Measurements from ENCODE around the gene GOLGA6A.

GOLGA6A gene

DNA sequence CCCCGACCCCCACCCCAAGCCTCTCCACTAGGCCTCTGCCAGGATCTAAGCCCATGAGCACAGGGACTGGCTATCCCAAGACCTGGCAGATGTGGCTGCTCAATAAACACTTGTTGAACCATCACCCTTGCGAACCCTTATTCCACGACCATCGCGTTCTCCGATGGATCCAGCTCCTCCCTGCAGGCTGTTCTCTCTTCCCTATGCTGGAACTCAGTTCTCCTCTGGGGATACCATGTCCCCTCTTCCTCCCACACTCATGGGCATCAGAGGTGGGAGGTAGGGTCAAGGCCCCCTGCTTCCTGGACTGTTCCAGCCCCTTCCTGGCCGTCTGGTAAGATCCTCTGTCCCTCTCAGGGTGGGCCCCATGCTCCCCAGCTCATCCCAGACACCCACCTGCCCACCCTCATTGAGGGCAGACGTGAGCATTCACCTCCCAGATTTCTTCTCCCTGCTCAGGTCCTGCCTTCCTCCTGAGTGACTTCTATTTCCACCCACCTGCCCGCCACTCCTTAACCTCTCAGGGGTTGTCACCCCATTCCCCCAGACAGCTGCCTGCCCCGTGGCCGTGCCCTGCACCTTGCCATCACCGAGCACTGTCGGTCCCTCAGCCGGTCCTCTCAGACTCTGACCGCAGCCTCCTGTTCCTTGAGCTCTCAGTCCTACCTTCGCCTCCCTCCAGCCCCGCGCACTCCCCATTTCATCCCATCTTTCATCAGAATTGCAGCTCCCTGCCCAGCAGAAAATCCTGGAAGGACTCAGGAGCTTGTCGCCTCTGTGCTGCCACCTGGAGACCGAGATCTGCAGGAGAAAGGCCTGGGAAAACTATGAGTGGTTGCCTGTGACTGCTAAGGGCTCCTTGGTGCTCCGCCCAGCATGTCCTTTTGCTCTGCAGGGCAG lies 45.8 kb downstream of the GOLGA6A start:
- DNase-seq (ENCODE audit: low spot score), result no peak

DNA sequence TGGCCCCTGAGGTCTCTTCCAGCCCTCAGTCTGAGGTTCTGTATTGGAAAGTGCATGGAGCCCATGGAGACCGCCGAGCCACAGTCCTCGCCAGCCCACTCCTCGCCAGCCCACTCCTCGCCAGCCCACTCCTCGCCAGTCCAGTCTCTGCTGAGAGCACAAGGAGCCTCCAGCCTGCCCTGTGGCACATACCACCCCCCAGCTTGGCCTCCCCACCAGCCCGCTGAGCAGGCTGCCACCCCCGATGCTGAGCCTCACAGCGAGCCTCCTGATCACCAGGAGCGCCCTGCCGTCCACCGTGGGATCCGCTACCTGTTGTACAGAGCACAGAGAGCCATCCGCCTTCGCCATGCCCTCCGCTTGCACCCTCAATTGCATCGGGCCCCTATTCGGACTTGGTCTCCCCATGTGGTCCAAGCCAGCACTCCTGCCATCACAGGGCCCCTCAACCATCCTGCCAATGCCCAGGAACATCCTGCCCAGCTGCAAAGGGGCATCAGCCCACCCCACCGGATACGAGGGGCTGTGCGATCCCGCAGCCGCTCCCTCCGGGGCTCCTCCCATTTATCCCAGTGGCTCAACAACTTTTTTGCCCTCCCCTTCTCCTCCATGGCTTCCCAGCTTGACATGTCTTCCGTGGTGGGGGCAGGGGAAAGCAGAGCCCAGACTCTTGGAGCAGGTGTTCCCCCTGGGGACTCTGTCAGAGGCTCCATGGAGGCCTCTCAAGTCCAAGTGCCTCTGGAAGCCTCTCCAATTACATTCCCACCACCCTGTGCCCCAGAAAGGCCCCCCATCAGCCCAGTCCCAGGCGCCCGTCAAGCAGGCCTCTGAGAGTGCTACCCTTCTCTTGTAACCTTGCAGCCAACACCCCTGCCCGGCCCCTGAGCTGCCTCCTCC lies 47.0 kb downstream of the GOLGA6A start:
- DNase-seq (ENCODE audit: low spot score), result no peak

DNA sequence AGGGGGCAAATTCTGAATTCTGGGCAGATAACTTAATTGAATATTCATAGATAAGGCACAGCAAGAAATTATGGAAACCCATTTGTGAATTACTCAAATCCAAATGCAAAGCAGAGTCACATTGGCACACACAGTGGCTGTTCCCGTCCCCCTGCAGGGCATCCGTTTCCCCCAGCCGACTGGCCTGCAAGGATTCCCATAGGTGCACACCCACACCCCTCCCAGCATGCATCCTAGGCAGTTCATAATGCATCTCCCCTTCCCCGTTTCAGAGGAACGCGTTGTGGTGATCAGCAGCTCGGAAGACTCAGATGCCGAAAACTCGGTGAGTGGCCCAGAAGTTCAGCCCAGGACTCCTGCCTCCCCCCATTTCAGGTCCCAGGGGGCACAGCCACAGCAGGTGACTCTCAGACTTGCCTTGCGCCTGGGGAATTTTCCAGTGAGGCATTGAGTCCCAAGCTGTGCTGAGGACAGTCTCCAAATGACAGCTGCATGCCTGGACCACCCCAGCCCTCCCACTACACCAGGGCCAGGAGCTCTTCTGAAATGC lies 48.1 kb downstream of the GOLGA6A start:
- DNase-seq (ENCODE audit: low spot score), result no peak

DNA sequence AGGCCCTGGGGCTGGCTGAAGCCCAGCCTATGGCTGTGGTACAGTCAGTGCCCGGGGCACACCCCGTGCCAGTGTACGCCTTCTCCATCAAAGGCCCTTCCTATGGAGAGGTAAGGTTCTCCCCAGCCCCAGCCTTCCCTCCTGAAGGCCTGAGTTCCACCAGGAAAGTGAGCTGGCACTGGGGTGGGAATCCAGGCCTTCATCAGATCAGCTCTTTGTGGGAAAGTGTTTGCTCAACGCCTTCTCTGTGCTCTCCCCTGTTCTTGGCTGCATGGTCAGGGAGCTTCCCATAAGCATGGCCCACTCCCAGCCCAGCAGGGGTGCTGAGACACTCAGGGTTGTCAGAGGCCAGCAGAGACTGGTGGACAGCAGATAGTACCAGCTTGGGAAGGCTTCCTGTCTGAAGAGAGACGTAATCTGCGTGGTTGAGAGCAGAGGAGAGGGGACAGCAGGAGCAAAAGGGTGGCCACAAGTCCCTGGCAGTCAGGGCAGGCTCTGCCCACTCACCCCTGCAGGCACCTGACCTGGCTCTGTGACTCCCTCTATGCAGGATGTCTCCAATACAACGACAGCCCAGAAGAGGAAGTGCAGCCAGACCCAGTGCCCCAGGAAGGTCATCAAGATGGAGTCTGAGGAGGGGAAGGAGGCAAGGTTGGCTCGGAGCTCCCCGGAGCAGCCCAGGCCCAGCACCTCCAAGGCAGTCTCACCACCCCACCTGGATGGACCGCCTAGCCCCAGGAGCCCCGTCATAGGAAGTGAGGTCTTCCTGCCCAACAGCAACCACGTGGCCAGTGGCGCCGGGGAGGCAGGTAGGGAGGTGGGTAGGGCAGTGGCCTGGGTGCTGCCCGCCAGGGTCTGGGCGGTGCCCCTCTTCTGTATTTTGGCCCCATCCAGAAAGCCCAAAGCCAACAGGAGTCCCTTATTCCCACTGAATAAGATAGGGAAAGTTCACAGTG lies 49.5 kb downstream of the GOLGA6A start:
- no peak for DNase-seq (ENCODE audit: low spot score)

DNA sequence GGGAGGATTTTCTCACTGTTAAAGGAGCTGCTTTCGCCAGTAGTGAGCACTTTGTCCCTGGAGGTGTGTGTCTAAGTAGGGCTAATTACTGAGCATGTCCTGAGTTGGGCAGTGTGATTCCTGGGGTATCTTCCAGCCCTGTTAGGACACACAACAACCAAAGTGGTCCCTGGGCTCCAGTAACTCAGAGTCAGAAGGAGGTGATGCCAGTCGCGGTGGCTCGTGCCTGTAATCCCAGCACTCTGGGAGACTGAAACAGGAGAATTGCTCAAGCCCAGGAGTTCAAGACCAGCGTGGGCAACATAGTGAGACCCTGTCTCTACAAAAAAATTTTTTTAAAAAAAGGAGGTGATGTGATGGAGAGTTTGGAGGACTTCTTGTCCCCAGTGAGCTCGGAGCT lies 50.3 kb downstream of the GOLGA6A start:
- no peak for DNase-seq (ENCODE audit: low spot score)

DNA sequence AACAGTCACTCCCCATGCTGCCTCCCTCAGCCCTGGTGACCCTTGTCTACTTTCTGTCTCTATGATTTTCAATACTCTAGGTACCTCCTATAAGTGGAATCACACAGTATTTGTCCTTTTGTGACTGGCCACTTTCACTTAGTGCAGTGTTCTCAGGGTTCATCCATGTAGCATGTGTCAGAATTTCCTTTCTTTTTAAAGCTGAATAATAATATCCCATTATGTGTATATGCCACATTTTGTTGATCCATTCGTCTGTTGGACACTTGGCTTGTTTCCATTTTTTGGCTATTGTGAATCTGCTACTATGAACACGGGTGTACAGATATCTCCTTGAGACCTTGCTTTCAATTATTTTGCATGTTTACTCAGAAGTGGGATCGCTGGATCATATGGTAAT lies 53.7 kb downstream of the GOLGA6A start:
- no peak for DNase-seq (ENCODE audit: low spot score)

DNA sequence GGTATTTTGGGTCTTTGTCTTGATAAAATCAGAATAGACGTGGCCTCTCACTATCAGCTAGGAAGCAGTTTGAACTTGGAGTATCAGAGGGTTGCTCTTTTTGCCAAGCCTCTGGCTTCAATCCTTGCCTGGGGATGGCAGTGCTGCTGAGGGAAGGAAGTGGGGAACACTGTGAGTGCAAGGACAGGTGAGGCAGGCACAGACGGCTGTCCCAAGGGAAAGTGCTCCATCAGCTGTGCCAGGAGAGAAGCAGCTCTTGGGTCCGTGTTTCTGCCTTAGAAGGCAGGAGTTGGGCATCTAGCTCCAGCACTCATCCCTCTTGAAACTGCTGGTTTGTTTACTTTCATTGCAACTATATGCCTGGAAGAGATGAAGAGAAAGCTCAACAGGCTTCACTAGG lies 54.7 kb downstream of the GOLGA6A start:
- no peak for DNase-seq (ENCODE audit: low spot score)

DNA sequence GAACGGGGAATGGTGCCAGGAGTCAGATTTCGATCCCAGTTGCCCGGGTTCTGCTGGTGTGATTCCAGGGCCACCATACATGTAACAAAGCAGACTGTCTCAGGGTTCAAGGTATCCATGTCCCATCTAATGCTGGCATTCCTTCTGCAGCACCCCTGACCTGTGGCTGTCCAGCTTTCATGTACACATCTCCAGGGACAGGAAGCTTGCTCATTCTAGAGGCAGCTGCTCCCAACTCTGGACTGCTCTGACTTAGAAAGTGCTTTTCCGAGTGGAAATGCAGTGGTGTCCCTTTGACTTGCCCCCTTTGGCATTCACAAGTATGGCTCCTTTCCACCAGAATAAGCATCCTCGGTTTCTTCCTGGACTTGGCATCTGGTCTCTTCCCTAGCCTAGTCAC lies 56.9 kb downstream of the GOLGA6A start:
- no peak for DNase-seq (ENCODE audit: low spot score)

DNA sequence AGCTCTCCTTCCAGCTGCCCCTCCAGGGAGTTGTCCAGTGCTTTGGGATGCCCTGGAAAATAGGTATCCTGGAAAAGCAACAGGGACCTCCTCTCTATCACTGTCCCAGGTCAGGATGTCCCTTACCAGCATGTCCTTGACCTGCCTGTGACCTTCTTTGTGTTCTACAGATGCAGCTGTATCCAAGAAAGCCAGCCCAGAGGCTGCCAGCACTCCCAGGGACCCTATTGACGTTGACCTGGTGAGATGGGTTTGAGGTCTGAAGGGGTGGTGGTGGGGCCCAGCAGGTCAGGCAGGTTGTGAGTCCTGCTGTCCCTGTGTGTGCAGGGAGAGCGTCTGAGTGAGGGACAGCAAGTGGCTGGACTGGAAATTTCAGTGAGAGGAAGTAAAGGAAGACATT lies 57.7 kb downstream of the GOLGA6A start:
- no peak for DNase-seq (ENCODE audit: low spot score)

DNA sequence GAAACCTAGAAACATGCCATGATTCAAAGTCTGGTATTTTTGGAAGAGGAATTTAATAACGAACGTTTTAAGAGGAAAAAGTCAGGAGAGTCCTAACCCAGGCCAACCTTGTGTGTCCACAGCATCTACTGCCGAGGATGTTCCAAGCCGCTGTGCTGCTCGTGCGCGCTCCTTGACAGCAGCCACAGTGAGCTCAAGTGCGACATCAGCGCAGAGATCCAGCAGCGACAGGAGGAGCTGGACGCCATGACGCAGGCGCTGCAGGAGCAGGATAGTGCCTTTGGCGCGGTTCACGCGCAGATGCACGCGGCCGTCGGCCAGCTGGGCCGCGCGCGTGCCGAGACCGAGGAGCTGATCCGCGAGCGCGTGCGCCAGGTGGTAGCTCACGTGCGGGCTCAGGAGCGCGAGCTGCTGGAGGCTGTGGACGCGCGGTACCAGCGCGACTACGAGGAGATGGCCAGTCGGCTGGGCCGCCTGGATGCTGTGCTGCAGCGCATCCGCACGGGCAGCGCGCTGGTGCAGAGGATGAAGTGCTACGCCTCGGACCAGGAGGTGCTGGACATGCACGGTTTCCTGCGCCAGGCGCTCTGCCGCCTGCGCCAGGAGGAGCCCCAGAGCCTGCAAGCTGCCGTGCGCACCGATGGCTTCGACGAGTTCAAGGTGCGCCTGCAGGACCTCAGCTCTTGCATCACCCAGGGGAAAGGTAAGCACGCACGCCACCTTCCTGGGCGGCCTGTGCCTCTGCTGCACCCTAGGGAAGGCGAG lies 59.5 kb downstream of the GOLGA6A start:
- no peak for DNase-seq (ENCODE audit: low spot score)
